Cardiac fibroblast (primary cell): ENCODE data around the gene WIPF2.

ENCODE experiments used
- DNase-seq, 2 donors: peaks; one replicate each; pipeline versions ENCODE4 v3.0.0 to v3.0.0-alpha.2; 2010; ENCODE audit warnings: low read depth in 2 of 2
- H3K4me3 ChIP-seq, 2 donors: replicated peaks in 1 of 2; 1 replicate in 1 of 2; 2 replicates in 1 of 2; pipeline ENCODE4 v1.5.1; 2011; ENCODE audit warnings: low read depth in 2 of 2, low read length in 2 of 2, mild to moderate bottlenecking in 2 of 2, moderate library complexity in 1 of 2
- TF ChIP-seq, protein P1 (sequence below): IDR thresholded peaks from one replicate; pipeline ENCODE4 v1.5.1; 2011; ENCODE audit warnings: low read depth, mild to moderate bottlenecking, low read length, inconsistent platforms

The WIPF2 gene

DNA sequence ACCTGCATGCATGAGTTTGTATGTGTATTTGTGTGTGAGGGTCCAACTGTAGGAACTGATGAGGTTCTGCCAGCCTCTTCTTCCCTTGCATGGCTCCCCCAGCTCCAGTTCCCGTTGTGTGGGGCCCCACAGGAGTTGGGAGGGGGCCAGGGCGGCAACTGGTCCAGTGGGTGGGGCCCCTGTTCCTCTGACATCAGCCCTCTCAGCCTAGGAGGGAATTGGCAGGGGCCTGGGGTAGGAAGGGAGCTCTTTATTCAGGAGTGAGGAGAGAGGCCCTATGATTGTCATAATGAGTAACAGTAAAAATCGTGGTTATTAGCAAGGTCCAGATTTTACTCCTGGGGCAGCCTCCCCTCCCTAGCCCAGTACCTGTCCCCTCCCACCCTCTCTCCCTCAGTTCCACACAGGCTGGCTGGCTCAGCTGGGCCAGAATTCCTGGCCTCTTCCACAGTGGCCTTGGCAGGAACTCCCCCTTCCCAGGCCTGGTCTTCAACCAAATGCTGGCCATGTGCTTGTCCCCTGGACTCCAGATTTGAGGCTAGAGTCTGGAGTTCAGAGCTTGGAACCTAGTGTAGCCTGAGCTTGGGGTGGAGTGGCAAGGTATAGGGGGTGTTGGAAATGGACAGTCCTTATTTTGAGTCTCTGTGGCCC lies 108.8 kb downstream of the WIPF2 start:
- TF ChIP-seq, protein P1, sequence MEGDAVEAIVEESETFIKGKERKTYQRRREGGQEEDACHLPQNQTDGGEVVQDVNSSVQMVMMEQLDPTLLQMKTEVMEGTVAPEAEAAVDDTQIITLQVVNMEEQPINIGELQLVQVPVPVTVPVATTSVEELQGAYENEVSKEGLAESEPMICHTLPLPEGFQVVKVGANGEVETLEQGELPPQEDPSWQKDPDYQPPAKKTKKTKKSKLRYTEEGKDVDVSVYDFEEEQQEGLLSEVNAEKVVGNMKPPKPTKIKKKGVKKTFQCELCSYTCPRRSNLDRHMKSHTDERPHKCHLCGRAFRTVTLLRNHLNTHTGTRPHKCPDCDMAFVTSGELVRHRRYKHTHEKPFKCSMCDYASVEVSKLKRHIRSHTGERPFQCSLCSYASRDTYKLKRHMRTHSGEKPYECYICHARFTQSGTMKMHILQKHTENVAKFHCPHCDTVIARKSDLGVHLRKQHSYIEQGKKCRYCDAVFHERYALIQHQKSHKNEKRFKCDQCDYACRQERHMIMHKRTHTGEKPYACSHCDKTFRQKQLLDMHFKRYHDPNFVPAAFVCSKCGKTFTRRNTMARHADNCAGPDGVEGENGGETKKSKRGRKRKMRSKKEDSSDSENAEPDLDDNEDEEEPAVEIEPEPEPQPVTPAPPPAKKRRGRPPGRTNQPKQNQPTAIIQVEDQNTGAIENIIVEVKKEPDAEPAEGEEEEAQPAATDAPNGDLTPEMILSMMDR: no peak
- H3K4me3 ChIP-seq: no peak overlapping the region
- DNase-seq: peak in 1 of 2 donors; percentile 59

DNA sequence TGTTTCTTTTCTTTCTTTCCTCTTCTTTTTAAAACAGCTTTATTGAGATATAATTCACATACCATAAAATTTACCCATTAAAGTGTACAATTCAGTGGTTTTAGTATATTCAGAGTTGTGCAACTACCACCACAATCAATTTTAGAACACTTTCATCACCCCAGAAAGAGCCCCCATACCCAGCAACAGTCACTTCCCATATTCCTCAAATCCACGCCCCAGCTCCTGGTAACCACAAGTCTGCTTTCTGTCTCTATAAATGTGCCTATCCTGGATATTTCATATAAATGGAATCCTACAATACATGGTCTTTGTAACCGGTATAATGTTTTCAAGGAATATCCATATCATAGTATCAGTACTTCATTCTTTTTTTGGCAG lies 109.3 kb downstream of the WIPF2 start:
- TF ChIP-seq, protein P1: no peak

DNA sequence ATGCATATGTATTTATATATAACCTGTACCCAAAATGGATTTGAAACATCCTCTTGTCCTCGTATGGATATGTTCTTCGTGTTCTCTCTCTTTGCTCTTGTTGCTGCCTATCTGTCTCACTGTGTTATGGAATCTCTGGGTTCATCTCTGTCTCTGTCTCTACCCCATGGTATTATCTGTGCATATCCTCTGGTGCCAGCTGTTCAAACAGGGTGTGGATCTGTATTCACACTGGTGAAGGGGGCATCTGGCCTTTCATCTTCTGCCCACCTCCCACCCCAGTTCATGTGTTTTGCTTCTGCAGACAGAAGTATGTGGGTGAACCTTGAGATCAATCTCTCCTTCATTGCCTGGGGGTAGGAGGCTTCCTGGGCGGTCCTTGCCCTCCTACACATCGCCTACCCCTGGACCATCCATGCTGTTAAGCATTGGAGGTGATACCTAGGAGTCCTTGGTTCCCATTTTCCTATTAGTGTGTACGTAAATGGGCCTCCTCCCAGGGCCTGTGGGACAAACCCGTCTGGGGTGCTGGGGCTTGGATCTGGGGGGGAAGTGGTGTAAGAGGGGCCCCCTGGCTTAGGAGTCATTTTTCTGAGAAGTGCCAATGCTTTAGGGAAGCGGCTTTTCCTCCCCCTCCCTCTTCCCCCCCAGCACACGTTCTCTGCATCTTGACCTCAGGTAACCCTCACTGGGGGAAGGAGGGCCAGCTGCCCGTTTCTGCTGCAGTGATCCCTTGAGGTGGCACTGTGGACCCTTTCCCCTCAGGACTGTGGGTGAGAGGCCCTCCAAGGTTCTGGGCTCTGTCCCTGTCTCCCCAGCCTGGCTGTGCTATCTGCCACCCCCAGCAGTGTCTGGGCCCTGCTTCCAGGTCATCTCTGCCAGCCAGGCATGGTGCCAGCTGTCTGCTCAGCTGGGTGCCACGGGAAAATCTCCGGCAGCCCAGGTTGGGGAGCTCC lies 111.0 kb downstream of the WIPF2 start:
- no peak for DNase-seq
- H3K4me3 ChIP-seq: no peak overlapping the region
- TF ChIP-seq, protein P1: no peak

More for the DNA sequence above, 109.3 kb downstream of the WIPF2 start:
- no peak overlapping the region for H3K4me3 ChIP-seq
- no peak for DNase-seq

DNA sequence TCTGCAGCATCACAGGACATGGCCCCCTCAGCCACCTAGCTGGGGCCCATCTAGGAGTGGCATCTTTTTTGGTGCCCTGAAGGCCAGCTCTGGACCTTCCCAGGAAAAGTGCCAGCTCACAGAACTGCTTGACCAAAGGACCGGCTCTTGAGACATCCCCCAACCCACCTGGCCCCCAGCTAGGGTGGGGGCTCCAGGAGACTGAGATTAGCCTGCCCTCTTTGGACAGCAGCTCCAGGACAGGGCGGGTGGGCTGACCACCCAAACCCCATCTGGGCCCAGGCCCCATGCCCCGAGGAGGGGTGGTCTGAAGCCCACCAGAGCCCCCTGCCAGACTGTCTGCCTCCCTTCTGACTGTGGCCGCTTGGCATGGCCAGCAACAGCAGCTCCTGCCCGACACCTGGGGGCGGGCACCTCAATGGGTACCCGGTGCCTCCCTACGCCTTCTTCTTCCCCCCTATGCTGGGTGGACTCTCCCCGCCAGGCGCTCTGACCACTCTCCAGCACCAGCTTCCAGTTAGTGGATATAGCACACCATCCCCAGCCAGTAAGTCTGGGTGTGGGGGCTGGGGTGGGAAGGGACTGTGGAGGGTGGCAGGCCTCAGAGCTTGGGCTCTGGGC lies 111.9 kb downstream of the WIPF2 start:
- DNase-seq: no peak
- no peak overlapping the region for H3K4me3 ChIP-seq
- TF ChIP-seq, protein P1: no peak

DNA sequence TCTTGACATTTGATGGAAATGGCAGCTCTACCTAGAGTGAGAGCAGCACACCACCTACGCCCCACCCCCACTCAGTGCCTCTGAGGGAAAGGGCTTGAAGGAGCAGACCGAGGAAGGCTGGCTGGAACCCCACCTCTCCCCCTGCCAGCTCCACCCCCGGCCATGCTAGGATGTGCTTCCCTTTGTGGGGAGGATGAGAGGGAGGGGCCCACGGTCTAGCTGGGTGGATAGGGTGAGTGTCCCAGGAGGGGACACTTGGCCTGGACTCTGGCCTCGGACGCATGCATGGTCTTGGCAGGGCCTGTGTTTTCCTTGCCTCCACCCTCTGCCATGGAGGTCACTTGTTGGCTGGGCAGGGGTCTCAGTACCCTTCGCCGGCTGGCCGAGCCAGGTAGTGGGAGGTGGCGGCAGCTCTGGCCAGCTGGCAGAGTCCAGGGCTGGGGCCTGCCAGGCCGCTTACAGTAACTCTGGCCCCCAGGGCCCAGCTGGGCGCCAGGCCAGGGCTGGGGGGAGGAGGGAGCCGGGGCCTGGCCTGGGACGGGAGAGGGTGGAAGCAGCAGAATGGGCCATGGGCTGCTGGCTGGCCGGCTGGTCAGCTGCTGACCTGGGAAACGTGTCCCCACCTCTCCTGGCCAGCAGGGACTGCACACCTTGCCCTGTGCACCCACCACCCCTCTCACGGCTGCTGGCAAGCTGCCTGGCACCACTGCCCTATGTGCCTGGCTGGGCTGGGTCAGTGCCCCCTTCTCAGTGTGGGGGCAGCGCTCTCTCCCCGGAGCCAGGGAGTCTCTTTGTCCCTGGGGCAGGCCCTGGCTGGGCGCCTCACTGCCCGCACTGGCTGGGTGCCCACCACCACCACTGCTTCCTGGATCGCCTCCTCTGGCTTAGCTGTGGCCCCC lies 112.9 kb downstream of the WIPF2 start:
- TF ChIP-seq, protein P1: no peak
- peak overlapping the region in 1 of 2 donors; percentile 8 for H3K4me3 ChIP-seq
- peak; percentile 77 to 97 for DNase-seq
